Psoas muscle (tissue), 8 donors: ENCODE measurements around the gene GFRA1. TPM values are rescaled to one million over a fixed set of nuclear protein-coding genes. Genes with fewer than 3 reads are reported as not detected.

Experiments
- ATAC-seq, 4 donors: fragments of 200-7000 bp; cut with Tn5 transposase; one replicate each; pipeline ENCODE4 v1.9.1; 2020; ENCODE audit warnings: moderate library complexity in 3 of 4, mild to moderate bottlenecking in 2 of 4
- DNase-seq, 2 donors: peaks; one replicate each; pipeline ENCODE4 v3.0.0-alpha.2; 2020
- H3K27ac ChIP-seq: fragments of 200-600 bp; one replicate; pipeline ENCODE4 v1.8.0; 2022
- H3K27me3 ChIP-seq, 3 donors: fragments of 200-600 bp in 1 of 3; one replicate each; pipeline versions ENCODE4 v1.6.1 to v1.8.0; 2013 to 2022; ENCODE audit warnings: low read length in 2 of 3, mild to moderate bottlenecking in 2 of 3, moderate library complexity in 1 of 3; ENCODE audit not compliant: insufficient read depth in 3 of 3
- H3K36me3 ChIP-seq, 2 donors: fragments of 200-600 bp in 1 of 2; one replicate each; pipeline versions ENCODE4 v1.6.1 to v1.8.0; 2013 to 2022; ENCODE audit warnings: low read depth in 1 of 2, mild to moderate bottlenecking in 1 of 2, moderate library complexity in 1 of 2; ENCODE audit not compliant: insufficient read depth in 1 of 2
- H3K4me1 ChIP-seq: fragments of 200-600 bp; one replicate; pipeline ENCODE4 v1.8.0; 2022
- H3K4me3 ChIP-seq: fragments of 200-600 bp; one replicate; pipeline ENCODE4 v1.8.0; 2022; ENCODE audit warnings: mild to moderate bottlenecking
- H3K9me3 ChIP-seq: fragments of 200-600 bp; one replicate; pipeline ENCODE4 v1.8.0; 2022
- WGBS, 3 donors: extraction: QIAGEN DNeasy Blood & Tissue Kit; methylation state at CpG; one replicate each; pipeline versions ENCODE4 v1.1.6 to v1.1.7; 2013; 5-methylcytosine and 5-hydroxymethylcytosine counted together
- intact Hi-C, 2 donors: fragments of 100-400 bp; cut with DNase I; formaldehyde crosslinking; loops; one replicate each; pipeline versions ENCODE4 v1.11.0 to v1.14.2; 2022
- polyA plus RNA-seq, 3 donors: library from polyadenylated mRNA; stranded (reverse); fragments of 200-250 nt; gene quantifications; one replicate each; pipeline ENCODE4 v1.2.3, GENCODE V29; 2013
- total RNA-seq, 4 donors: library from RNA; stranded (reverse); fragmentation: NEBNext Ultra II Directional in 2 of 4; extraction: Animal tissue kit (Norgen Biotek cat#: 25700) in 2 of 4; gene quantifications; one replicate each; pipeline versions ENCODE4 v1.2.1 to v1.2.4, GENCODE V29; 2021 to 2023
- TF ChIP-seq, protein P1 (sequence below): fragments of 200-600 bp; IDR thresholded peaks from one replicate; pipeline ENCODE4 v1.8.0; 2022; ENCODE audit warnings: antibody characterized with exemption
- donor health status: healthy with polysubstance abuse.
- donor health status: DM: no; HTN: no; CAD: no; lungs with moderate emphysema.
- donor health status: Bipolar disorder and iron deficiency.
- donor health status: healthy.
- donor health status: DM: yes; HTN: yes; CAD: no.
- donor health status: DM: no; HTN: no; CAD: no.
- donor health status: DM: no; HTN: no; CAD: no.
- donor health status: DM: yes; HTN: yes; CAD: no.

GFRA1 gene
- total and polyA plus RNA-seq, 7 donors, result 4.6 to 12.1 (median 7.1) TPM

DNA sequence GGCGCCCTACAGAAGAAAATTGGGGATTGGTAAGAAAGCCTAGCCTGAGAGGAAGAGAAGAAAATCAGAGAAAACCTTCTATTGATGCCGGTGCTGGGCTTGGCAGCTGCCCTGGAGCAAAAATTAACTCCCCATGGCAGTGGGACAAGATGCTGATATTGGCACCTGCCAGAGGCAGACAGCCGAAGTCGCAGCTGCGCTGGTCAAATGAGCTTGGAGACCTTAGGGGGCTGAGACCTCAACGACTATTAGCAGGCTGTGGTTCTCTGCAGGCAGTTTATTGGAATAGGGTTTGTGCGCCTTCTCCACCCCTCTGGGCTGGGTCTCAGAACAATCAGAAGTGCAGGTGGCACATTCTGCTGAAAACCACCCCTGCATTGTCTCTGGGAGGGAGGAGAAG is 213.7 kb downstream of the GFRA1 start:
- TF ChIP-seq, protein P1, sequence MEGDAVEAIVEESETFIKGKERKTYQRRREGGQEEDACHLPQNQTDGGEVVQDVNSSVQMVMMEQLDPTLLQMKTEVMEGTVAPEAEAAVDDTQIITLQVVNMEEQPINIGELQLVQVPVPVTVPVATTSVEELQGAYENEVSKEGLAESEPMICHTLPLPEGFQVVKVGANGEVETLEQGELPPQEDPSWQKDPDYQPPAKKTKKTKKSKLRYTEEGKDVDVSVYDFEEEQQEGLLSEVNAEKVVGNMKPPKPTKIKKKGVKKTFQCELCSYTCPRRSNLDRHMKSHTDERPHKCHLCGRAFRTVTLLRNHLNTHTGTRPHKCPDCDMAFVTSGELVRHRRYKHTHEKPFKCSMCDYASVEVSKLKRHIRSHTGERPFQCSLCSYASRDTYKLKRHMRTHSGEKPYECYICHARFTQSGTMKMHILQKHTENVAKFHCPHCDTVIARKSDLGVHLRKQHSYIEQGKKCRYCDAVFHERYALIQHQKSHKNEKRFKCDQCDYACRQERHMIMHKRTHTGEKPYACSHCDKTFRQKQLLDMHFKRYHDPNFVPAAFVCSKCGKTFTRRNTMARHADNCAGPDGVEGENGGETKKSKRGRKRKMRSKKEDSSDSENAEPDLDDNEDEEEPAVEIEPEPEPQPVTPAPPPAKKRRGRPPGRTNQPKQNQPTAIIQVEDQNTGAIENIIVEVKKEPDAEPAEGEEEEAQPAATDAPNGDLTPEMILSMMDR, result no peak
- no peak for ATAC-seq
- DNase-seq, result peak in 1 of 2 donors; percentile 54
- Histone ChIP-seq H3K27me3 (peaks cover 0 to 3% (median 0%) of the 10 kb centered on the region in 3 donors), H3K36me3 (no peaks in the 10 kb centered on the region), H3K9me3 (no peaks in the 10 kb centered on the region), H3K27ac (no peak overlapping the region), H3K4me1 (no peaks in the 10 kb centered on the region), H3K4me3 (no peak overlapping the region)
- intact Hi-C loops, result no loop called here
- WGBS, 3 donors, result 32 to 46% (median 36%) methylated on average over 7 of the region's 7 CpGs

- peak; percentile 45 to 71 for DNase-seq
- no peak overlapping the region for H3K4me3 ChIP-seq
- intact Hi-C loops, result no loop called here
These were observed 216.3 kb downstream of the GFRA1 start for GRCh38 chr10:116056445-116057293.

DNA sequence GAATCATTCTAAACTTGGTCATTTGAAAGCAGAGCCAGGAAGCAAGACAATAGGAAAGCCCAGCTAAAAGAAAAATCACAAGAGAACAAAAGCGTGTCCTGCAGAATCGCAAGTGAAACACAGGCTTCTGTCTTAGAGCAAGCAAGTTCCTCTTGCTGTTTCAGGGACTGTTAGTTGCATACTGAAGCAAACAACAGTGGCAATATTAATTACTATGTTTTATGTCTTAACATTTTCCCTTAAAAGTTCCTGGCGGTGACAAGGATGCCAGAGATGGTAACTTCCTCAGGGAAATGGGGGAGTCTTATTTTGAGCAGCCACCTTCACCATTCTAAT is 217.1 kb downstream of the GFRA1 start:
- WGBS, 3 donors, result 69 to 76% (median 70%) methylated on average over 3 of the region's 3 CpGs
- no peaks in the 10 kb centered on the region for H3K4me1 ChIP-seq
- H3K4me3 ChIP-seq, result no peak overlapping the region
- TF ChIP-seq, protein P1, result no peak
- peaks cover 0 to 3% (median 0%) of the 10 kb centered on the region in 3 donors for H3K27me3 ChIP-seq
- no peak overlapping the region for H3K27ac ChIP-seq
- intact Hi-C loops, result no loop called here
- H3K9me3 ChIP-seq, result no peaks in the 10 kb centered on the region
- no peak for ATAC-seq
- no peaks in the 10 kb centered on the region for H3K36me3 ChIP-seq
- DNase-seq, result no peak

More at GRCh38 chr10:116056445-116057293, 216.3 kb downstream of the GFRA1 start:
- Histone ChIP-seq H3K27ac (no peak overlapping the region), H3K36me3 (no peaks in the 10 kb centered on the region), H3K4me1 (no peaks in the 10 kb centered on the region), H3K9me3 (no peaks in the 10 kb centered on the region), H3K27me3 (peaks cover 0 to 3% (median 0%) of the 10 kb centered on the region in 3 donors)
- TF ChIP-seq, protein P1, result no peak
- WGBS, 3 donors, result 71 to 73% (median 72%) methylated on average over 11 of the region's 11 CpGs
- ATAC-seq, result peak in 3 of 4 donors; percentile 88 to 90 (median 90)

GRCh38 chr10:116055252-116055916 is 217.6 kb downstream of the GFRA1 start:
- no peak overlapping the region for H3K27ac ChIP-seq
- no peaks in the 10 kb centered on the region for H3K36me3 ChIP-seq
- no peak overlapping the region for H3K4me3 ChIP-seq
- 36 to 48% (median 44%) methylated on average over 14 of the region's 14 CpGs for WGBS, 3 donors
- TF ChIP-seq, protein P1, result no peak
- H3K9me3 ChIP-seq, result no peaks in the 10 kb centered on the region
- no peaks in the 10 kb centered on the region for H3K4me1 ChIP-seq
- ATAC-seq (peak in 1 of 4 donors; percentile 39), DNase-seq (peak; percentile 50 to 71)
- intact Hi-C loops, result no loop called here
- peaks cover 0 to 3% (median 0%) of the 10 kb centered on the region in 3 donors for H3K27me3 ChIP-seq
